ENCODE results near the gene GPAT3. TPM values are rescaled to one million over a fixed set of nuclear protein-coding genes. Genes with fewer than 3 reads are reported as not detected.

The GPAT3 gene
- total and polyA plus RNA-seq, 2 donors, result 9.5 to 13.8 TPM

- no peak for DNase-seq (ENCODE audit: extremely low spot score)
- 87% methylated on average over 3 of the region's 3 CpGs for WGBS
- Histone ChIP-seq H3K4me3 (ENCODE audit: low read depth, low read length) (no peak overlapping the region), H3K36me3 (ENCODE audit: insufficient read depth) (no peaks in the 10 kb centered on the region), H3K27ac (ENCODE audit: low read depth) (no peak overlapping the region), H3K4me1 (ENCODE audit: insufficient read depth) (no peaks in the 10 kb centered on the region)
Measured at GRCh38 chr4:83516042-83516772, 19.7 kb upstream of the GPAT3 start.

- H3K4me1 ChIP-seq (ENCODE audit: insufficient read depth), result no peaks in the 10 kb centered on the region
- H3K36me3 ChIP-seq (ENCODE audit: insufficient read depth), result no peaks in the 10 kb centered on the region
- no peak for DNase-seq (ENCODE audit: extremely low spot score)
- no peak overlapping the region for H3K4me3 ChIP-seq (ENCODE audit: low read depth, low read length)
- 65% methylated on average over 3 of the region's 3 CpGs for WGBS
- H3K27ac ChIP-seq (ENCODE audit: low read depth), result no peak overlapping the region
Measured at GRCh38 chr4:83522239-83522638, 13.7 kb upstream of the GPAT3 start.

GRCh38 chr4:83527671-83528070 is 8.2 kb upstream of the GPAT3 start:
- Histone ChIP-seq H3K27ac (ENCODE audit: low read depth) (no peak overlapping the region), H3K4me3 (ENCODE audit: low read depth, low read length) (no peak overlapping the region), H3K36me3 (ENCODE audit: insufficient read depth) (no peaks in the 10 kb centered on the region), H3K4me1 (ENCODE audit: insufficient read depth) (no peaks in the 10 kb centered on the region)
- 94% methylated on average over 2 of the region's 2 CpGs for WGBS
- no peak for DNase-seq (ENCODE audit: extremely low spot score)

- H3K36me3 ChIP-seq (ENCODE audit: insufficient read depth), result no peaks in the 10 kb centered on the region
- DNase-seq (ENCODE audit: extremely low spot score), result no peak
Measured at GRCh38 chr4:83536362-83537272, 709 bp downstream of the GPAT3 start.

GRCh38 chr4:83542225-83542624 is 6.3 kb downstream of the GPAT3 start:
- DNase-seq (ENCODE audit: extremely low spot score), result no peak
- 66% methylated on average over 5 of the region's 5 CpGs for WGBS
- H3K4me3 ChIP-seq (ENCODE audit: low read depth, low read length), result no peak overlapping the region
- H3K27ac ChIP-seq (ENCODE audit: low read depth), result no peak overlapping the region
- H3K36me3 ChIP-seq (ENCODE audit: insufficient read depth), result no peaks in the 10 kb centered on the region
- no peaks in the 10 kb centered on the region for H3K4me1 ChIP-seq (ENCODE audit: insufficient read depth)

More at GRCh38 chr4:83536362-83537272, 709 bp downstream of the GPAT3 start:
- no peaks in the 10 kb centered on the region for H3K4me1 ChIP-seq (ENCODE audit: insufficient read depth)
- H3K4me3 ChIP-seq (ENCODE audit: low read depth, low read length), result peak overlapping the region; percentile 72
- peak overlapping the region; percentile 81 for H3K27ac ChIP-seq (ENCODE audit: low read depth)
- 5% methylated on average over 46 of the region's 46 CpGs for WGBS

- DNase-seq (ENCODE audit: extremely low spot score), result no peak
- Histone ChIP-seq H3K4me1 (ENCODE audit: insufficient read depth) (no peaks in the 10 kb centered on the region), H3K27ac (ENCODE audit: low read depth) (no peak overlapping the region), H3K4me3 (ENCODE audit: low read depth, low read length) (no peak overlapping the region), H3K36me3 (ENCODE audit: insufficient read depth) (no peaks in the 10 kb centered on the region)
- 68% methylated on average over 3 of the region's 3 CpGs for WGBS
Measured at GRCh38 chr4:83546786-83547185, 10.9 kb downstream of the GPAT3 start.

GRCh38 chr4:83548151-83548905 is 12.4 kb downstream of the GPAT3 start:
- H3K4me3 ChIP-seq (ENCODE audit: low read depth, low read length), result no peak overlapping the region
- no peak overlapping the region for H3K27ac ChIP-seq (ENCODE audit: low read depth)
- 61% methylated on average over 7 of the region's 7 CpGs for WGBS
- DNase-seq (ENCODE audit: extremely low spot score), result peak; percentile 40
- no peaks in the 10 kb centered on the region for H3K36me3 ChIP-seq (ENCODE audit: insufficient read depth)
- no peaks in the 10 kb centered on the region for H3K4me1 ChIP-seq (ENCODE audit: insufficient read depth)

GRCh38 chr4:83552083-83552482 is 16.2 kb downstream of the GPAT3 start:
- no peak overlapping the region for H3K4me3 ChIP-seq (ENCODE audit: low read depth, low read length)
- 70% methylated on average over 3 of the region's 3 CpGs for WGBS
- H3K4me1 ChIP-seq (ENCODE audit: insufficient read depth), result no peaks in the 10 kb centered on the region
- no peaks in the 10 kb centered on the region for H3K36me3 ChIP-seq (ENCODE audit: insufficient read depth)
- H3K27ac ChIP-seq (ENCODE audit: low read depth), result no peak overlapping the region
- no peak for DNase-seq (ENCODE audit: extremely low spot score)

GRCh38 chr4:83552924-83553323 is 17.0 kb downstream of the GPAT3 start:
- H3K36me3 ChIP-seq (ENCODE audit: insufficient read depth), result no peaks in the 10 kb centered on the region
- H3K27ac ChIP-seq (ENCODE audit: low read depth), result no peak overlapping the region
- no peak overlapping the region for H3K4me3 ChIP-seq (ENCODE audit: low read depth, low read length)
- H3K4me1 ChIP-seq (ENCODE audit: insufficient read depth), result no peaks in the 10 kb centered on the region
- no peak for DNase-seq (ENCODE audit: extremely low spot score)
- 51% methylated on average over 2 of the region's 2 CpGs for WGBS

- H3K36me3 ChIP-seq (ENCODE audit: insufficient read depth), result no peaks in the 10 kb centered on the region
- no peak overlapping the region for H3K27ac ChIP-seq (ENCODE audit: low read depth)
- 59% methylated on average over 3 of the region's 3 CpGs for WGBS
Measured at GRCh38 chr4:83556006-83556707, 20.2 kb downstream of the GPAT3 start.

GRCh38 chr4:83556816-83557215 is 20.9 kb downstream of the GPAT3 start:
- no peak for DNase-seq (ENCODE audit: extremely low spot score)
- 93% methylated on average over 1 of the region's 1 CpG for whole genome bisulfite sequencing

More at GRCh38 chr4:83556006-83556707, 20.2 kb downstream of the GPAT3 start:
- no peak for DNase-seq (ENCODE audit: extremely low spot score)
- Histone ChIP-seq H3K4me3 (ENCODE audit: low read depth, low read length) (no peak overlapping the region), H3K4me1 (ENCODE audit: insufficient read depth) (no peaks in the 10 kb centered on the region)

GRCh38 chr4:83558059-83558653 is 22.2 kb downstream of the GPAT3 start:
- WGBS, result 91% methylated on average over 5 of the region's 5 CpGs
- DNase-seq (ENCODE audit: extremely low spot score), result no peak

More at GRCh38 chr4:83556816-83557215, 20.9 kb downstream of the GPAT3 start:
- Histone ChIP-seq H3K27ac (ENCODE audit: low read depth) (no peak overlapping the region), H3K36me3 (ENCODE audit: insufficient read depth) (no peaks in the 10 kb centered on the region), H3K4me1 (ENCODE audit: insufficient read depth) (no peaks in the 10 kb centered on the region), H3K4me3 (ENCODE audit: low read depth, low read length) (no peak overlapping the region)

More at GRCh38 chr4:83558059-83558653, 22.2 kb downstream of the GPAT3 start:
- Histone ChIP-seq H3K4me3 (ENCODE audit: low read depth, low read length) (no peak overlapping the region), H3K36me3 (ENCODE audit: insufficient read depth) (no peaks in the 10 kb centered on the region), H3K4me1 (ENCODE audit: insufficient read depth) (no peaks in the 10 kb centered on the region), H3K27ac (ENCODE audit: low read depth) (no peak overlapping the region)

Data from urinary bladder (tissue), 4 donors.